ENCODE results near the gene TOB2.
"Not testable (repeated sequence)": the region's sequence is repeated elsewhere in the genome, so short reads cannot be mapped to it uniquely, and the experiment has no call there.

The TOB2 gene

GRCh38 chr22:41442240-41442792 lies 4.3 kb downstream of the TOB2 start:
- H4K20me1 ChIP-seq (ENCODE audit: insufficient read depth, low read length), result peaks cover 14% of the 10 kb centered on the region
- no peak overlapping the region for H3K4me2 ChIP-seq (ENCODE audit: low read length)
- H3K36me3 ChIP-seq (replicated peaks; ENCODE audit: low read depth, low read length), result peaks cover 14% of the 10 kb centered on the region

DNA sequence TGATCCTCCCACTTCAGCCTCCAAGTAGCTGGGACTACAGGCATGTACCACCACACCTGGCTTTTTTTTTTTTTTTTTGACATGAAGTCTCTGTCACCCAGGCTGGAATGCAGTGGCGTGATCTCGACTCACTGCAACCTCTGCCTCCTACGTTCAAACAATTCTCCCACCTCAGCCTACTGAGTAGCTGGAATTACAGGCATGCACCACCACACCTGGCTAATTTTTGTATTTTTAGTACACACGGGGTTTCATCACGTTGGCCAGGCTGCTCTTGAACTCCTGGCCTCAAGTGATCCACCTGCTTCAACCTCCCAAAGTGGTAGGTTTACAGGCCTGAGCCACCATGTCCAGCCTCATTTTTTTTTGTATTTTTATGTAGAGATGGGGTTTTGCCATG lies 6.1 kb downstream of the TOB2 start:
- not testable (repeated sequence) for H3K27ac ChIP-seq (ENCODE audit: low read length); H3K4me2 ChIP-seq (ENCODE audit: low read length); H3K4me3 ChIP-seq (ENCODE audit: low read length); H3K27me3 ChIP-seq (ENCODE audit: low read depth, low read length); H3K4me1 ChIP-seq (ENCODE audit: low read length); H2AFZ ChIP-seq (ENCODE audit: low read depth, low read length); H3K9me3 ChIP-seq (ENCODE audit: insufficient read depth, low read length); H3K9ac ChIP-seq (ENCODE audit: low read length)
- Histone ChIP-seq H3K79me2 (ENCODE audit: low read length) (peaks cover 83% of the 10 kb centered on the region), H3K36me3 (replicated peaks; ENCODE audit: low read depth, low read length) (peaks cover 32% of the 10 kb centered on the region), H4K20me1 (ENCODE audit: insufficient read depth, low read length) (peaks cover 29% of the 10 kb centered on the region)

More at GRCh38 chr22:41442240-41442792, 4.3 kb downstream of the TOB2 start:
- no peak overlapping the region for H2AFZ ChIP-seq (ENCODE audit: low read depth, low read length)
- TF ChIP-seq CTCF (IDR thresholded peaks at IDR 0.05; ENCODE audit: low read depth, low read length), result no peak
- no peak for TF ChIP-seq EZH2phosphoT487 (IDR thresholded peaks at IDR 0.05; ENCODE audit: low read depth)
- H3K4me1 ChIP-seq (ENCODE audit: low read length), result peaks cover 6% of the 10 kb centered on the region
- no peak overlapping the region for H3K9ac ChIP-seq (ENCODE audit: low read length)
- H3K9me3 ChIP-seq (ENCODE audit: insufficient read depth, low read length), result no peaks in the 10 kb centered on the region
- no peak overlapping the region for H3K4me3 ChIP-seq (ENCODE audit: low read length)
- H3K27me3 ChIP-seq (ENCODE audit: low read depth, low read length), result no peaks in the 10 kb centered on the region
- H3K79me2 ChIP-seq (ENCODE audit: low read length), result peaks cover 83% of the 10 kb centered on the region
- H3K27ac ChIP-seq (ENCODE audit: low read length), result no peak overlapping the region

DNA sequence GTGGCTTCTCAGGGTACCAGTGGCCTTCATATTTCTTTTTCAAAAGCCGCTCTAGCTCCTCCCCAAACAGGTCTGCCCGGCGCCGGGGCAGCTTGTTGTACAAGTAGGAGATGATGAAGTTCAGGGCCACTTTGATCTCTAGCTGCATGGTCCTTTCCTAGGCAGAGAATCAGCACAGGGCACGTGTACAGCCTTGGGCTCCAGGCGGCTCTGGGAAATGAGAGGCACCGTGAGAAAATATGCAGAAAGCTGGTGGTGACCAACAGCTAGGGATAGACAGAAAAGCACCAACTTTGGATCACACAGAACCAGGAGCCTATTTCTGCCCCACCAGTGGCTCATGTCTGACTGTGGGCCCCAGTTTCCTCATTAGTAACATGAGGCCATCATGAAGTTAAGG lies 9.4 kb downstream of the TOB2 start:
- H4K20me1 ChIP-seq (ENCODE audit: insufficient read depth, low read length), result peaks cover 35% of the 10 kb centered on the region
- no peak overlapping the region for H3K27ac ChIP-seq (ENCODE audit: low read length)
- H3K9ac ChIP-seq (ENCODE audit: low read length), result no peak overlapping the region
- no peak overlapping the region for H3K4me2 ChIP-seq (ENCODE audit: low read length)
- no peaks in the 10 kb centered on the region for H3K27me3 ChIP-seq (ENCODE audit: low read depth, low read length)
- TF ChIP-seq CTCF (IDR thresholded peaks at IDR 0.05; ENCODE audit: low read depth, low read length), result no peak
- no peak for TF ChIP-seq EZH2phosphoT487 (IDR thresholded peaks at IDR 0.05; ENCODE audit: low read depth)
- no peak overlapping the region for H3K4me3 ChIP-seq (ENCODE audit: low read length)
- no peaks in the 10 kb centered on the region for H3K9me3 ChIP-seq (ENCODE audit: insufficient read depth, low read length)
- H3K36me3 ChIP-seq (replicated peaks; ENCODE audit: low read depth, low read length), result peaks cover 41% of the 10 kb centered on the region
- H3K4me1 ChIP-seq (ENCODE audit: low read length), result no peaks in the 10 kb centered on the region
- peaks cover 61% of the 10 kb centered on the region for H3K79me2 ChIP-seq (ENCODE audit: low read length)
- H2AFZ ChIP-seq (ENCODE audit: low read depth, low read length), result no peak overlapping the region

- H3K4me1 ChIP-seq (ENCODE audit: low read length), result no peaks in the 10 kb centered on the region
- peaks cover 42% of the 10 kb centered on the region for H3K36me3 ChIP-seq (replicated peaks; ENCODE audit: low read depth, low read length)
- no peaks in the 10 kb centered on the region for H3K9me3 ChIP-seq (ENCODE audit: insufficient read depth, low read length)
- no peak overlapping the region for H2AFZ ChIP-seq (ENCODE audit: low read depth, low read length)
- H3K9ac ChIP-seq (ENCODE audit: low read length), result no peak overlapping the region
- peaks cover 56% of the 10 kb centered on the region for H3K79me2 ChIP-seq (ENCODE audit: low read length)
- H3K4me3 ChIP-seq (ENCODE audit: low read length), result no peak overlapping the region
- no peak for TF ChIP-seq EZH2phosphoT487 (IDR thresholded peaks at IDR 0.05; ENCODE audit: low read depth)
- no peak for TF ChIP-seq CTCF (IDR thresholded peaks at IDR 0.05; ENCODE audit: low read depth, low read length)
- peaks cover 32% of the 10 kb centered on the region for H4K20me1 ChIP-seq (ENCODE audit: insufficient read depth, low read length)
- H3K27ac ChIP-seq (ENCODE audit: low read length), result no peak overlapping the region
- H3K4me2 ChIP-seq (ENCODE audit: low read length), result no peak overlapping the region
- no peaks in the 10 kb centered on the region for H3K27me3 ChIP-seq (ENCODE audit: low read depth, low read length)
Observed at GRCh38 chr22:41436322-41437113, 10.1 kb downstream of the TOB2 start.

Measured in OCI-LY3 (cell line).